H1 (cell line): Measurements from ENCODE around the gene HMCES. TPM values are rescaled to one million over a fixed set of nuclear protein-coding genes. Genes with fewer than 3 reads are reported as not detected.

Experiments
- CTCF ChIA-PET: fragments of 300-600 bp; sonication (Branson Sonifier 250); formaldehyde crosslinking; loops from one replicate; lab custom pipeline; 2021; ENCODE audit not compliant: partially characterized antibody; lab: Charles Lee
- POLR2A ChIA-PET: fragments of 300-600 bp; sonication (Branson Sonifier 250); formaldehyde crosslinking; loops from one replicate; lab custom pipeline; 2021; ENCODE audit warnings: inconsistent platforms; ENCODE audit not compliant: partially characterized antibody; lab: Charles Lee
- DNase-seq, 2 experiments: peaks; one replicate each; pipeline versions ENCODE4 v3.0.0 to v3.0.0-alpha.2; 2010 to 2022; ENCODE audit warnings: low spot score in 2 of 2, low read depth in 1 of 2, mixed read lengths in 1 of 2
- FAIRE-seq: peaks from 2 replicates; lab custom pipeline; 2011; peaks lifted over from hg19 to GRCh38; lab: Jason Lieb, UNC
- H2AFZ ChIP-seq: 2 replicates; pipeline ENCODE4 v1.8.1; 2012; ENCODE audit warnings: low read length, inconsistent platforms
- H2AK5ac ChIP-seq: 2 replicates; pipeline ENCODE4 v1.6.1; 2013; ENCODE audit warnings: low read depth, low read length
- H2BK120ac ChIP-seq: replicated peaks from 2 replicates; pipeline ENCODE3; 2013; ENCODE audit warnings: low read depth, low read length, inconsistent platforms
- H2BK12ac ChIP-seq: 2 replicates; pipeline ENCODE4 v1.6.1; 2013; ENCODE audit warnings: low read depth, low read length
- H2BK15ac ChIP-seq: 2 replicates; pipeline ENCODE4 v1.6.1; 2013; ENCODE audit warnings: low read length
- H2BK20ac ChIP-seq: 2 replicates; pipeline ENCODE4 v1.6.1; 2013; ENCODE audit warnings: low read length
- H2BK5ac ChIP-seq: 2 replicates; pipeline ENCODE4 v1.6.1; 2013; ENCODE audit warnings: low read depth, low read length
- H3K14ac ChIP-seq: 2 replicates; pipeline ENCODE4 v1.6.1; 2013; ENCODE audit warnings: inconsistent platforms; ENCODE audit not compliant: insufficient read length
- H3K18ac ChIP-seq: 2 replicates; pipeline ENCODE4 v1.6.1; 2013; ENCODE audit warnings: low read length; ENCODE audit errors: extremely low read depth
- H3K23ac ChIP-seq: 2 replicates; pipeline ENCODE4 v1.6.1; 2013; ENCODE audit warnings: inconsistent platforms; ENCODE audit not compliant: insufficient read length
- H3K23me2 ChIP-seq: 2 replicates; pipeline ENCODE4 v1.6.1; 2013; ENCODE audit warnings: low read depth, low read length
- H3K27ac ChIP-seq: 2 replicates; pipeline ENCODE4 v1.6.1; 2011; ENCODE audit warnings: low read depth, low read length, inconsistent platforms
- H3K27me3 ChIP-seq, 4 experiments: replicated peaks in 1 of 4; 1 replicate in 1 of 4; 2 replicates in 3 of 4; pipeline versions ENCODE4 v1.6.1 to v1.8.1; 2011 to 2013; ENCODE audit warnings: low read length in 3 of 4, mild to moderate bottlenecking in 3 of 4, inconsistent platforms in 2 of 4, mixed read lengths in 2 of 4, moderate library complexity in 1 of 4; ENCODE audit not compliant: control insufficient read depth in 3 of 4, insufficient read depth in 3 of 4; ENCODE audit errors: extremely low read depth in 1 of 4
- H3K36me3 ChIP-seq, 4 experiments: 2 replicates each; pipeline versions ENCODE4 v1.6.1 to v1.8.1; 2011 to 2013; ENCODE audit warnings: mild to moderate bottlenecking in 4 of 4, low read length in 3 of 4, moderate library complexity in 2 of 4, control low read depth in 1 of 4, inconsistent platforms in 1 of 4; ENCODE audit not compliant: insufficient read depth in 4 of 4, control insufficient read depth in 2 of 4
- H3K4ac ChIP-seq: replicated peaks from 2 replicates; pipeline ENCODE3; 2013; ENCODE audit warnings: low read length, low read depth, mixed read lengths, inconsistent platforms; ENCODE audit not compliant: insufficient read length
- H3K4me1 ChIP-seq, 4 experiments: replicated peaks in 1 of 4; 1 replicate in 1 of 4; 2 replicates in 3 of 4; pipeline versions ENCODE4 v1.6.1 to v1.8.1; 2011 to 2013; ENCODE audit warnings: low read length in 3 of 4, inconsistent platforms in 2 of 4, mixed read lengths in 1 of 4; ENCODE audit not compliant: insufficient read depth in 4 of 4, control insufficient read depth in 3 of 4
- H3K4me2 ChIP-seq, 2 experiments: 2 replicates each; pipeline versions ENCODE4 v1.6.1 to v1.8.1; 2011 to 2013; ENCODE audit warnings: low read depth in 2 of 2, low read length in 2 of 2, control low read depth in 1 of 2, inconsistent platforms in 1 of 2, mild to moderate bottlenecking in 1 of 2; ENCODE audit not compliant: insufficient read depth in 1 of 2
- H3K4me3 ChIP-seq, 4 experiments: fragments of 200-600, 300-600 bp in 1 of 4; sonication (generic), shearing (Covaris generic), sonication (Bioruptor Twin) in 1 of 4; 2 replicates each; pipeline versions ENCODE4 v1.5.1 to v1.8.1; 2011 to 2016; ENCODE audit warnings: low read length in 4 of 4, low read depth in 3 of 4, control low read depth in 2 of 4, inconsistent platforms in 2 of 4, mild to moderate bottlenecking in 2 of 4, mixed read lengths in 1 of 4, moderate library complexity in 1 of 4; ENCODE audit not compliant: insufficient read depth in 2 of 4; ENCODE audit errors: extremely low read depth in 1 of 4
- H3K56ac ChIP-seq: replicated peaks from 2 replicates; pipeline ENCODE3; 2013; ENCODE audit warnings: low read depth, mild to moderate bottlenecking, mixed read lengths, low read length, inconsistent platforms; ENCODE audit not compliant: insufficient read length
- H3K79me1 ChIP-seq: 2 replicates; pipeline ENCODE4 v1.6.1; 2013; ENCODE audit warnings: low read depth, low read length, control low read depth
- H3K79me2 ChIP-seq, 2 experiments: 2 replicates each; pipeline versions ENCODE4 v1.6.1 to v1.8.1; 2012 to 2013; ENCODE audit warnings: low read length in 2 of 2, mild to moderate bottlenecking in 2 of 2, inconsistent platforms in 1 of 2; ENCODE audit not compliant: insufficient read depth in 2 of 2, control insufficient read depth in 1 of 2
- H3K9ac ChIP-seq, 4 experiments: replicated peaks in 1 of 4; 1 replicate in 1 of 4; 2 replicates in 3 of 4; pipeline versions ENCODE4 v1.6.1 to v1.8.1; 2011 to 2013; ENCODE audit warnings: low read depth in 3 of 4, low read length in 3 of 4, control low read depth in 2 of 4, mild to moderate bottlenecking in 2 of 4, moderate library complexity in 2 of 4, inconsistent platforms in 1 of 4; ENCODE audit errors: extremely low read depth in 1 of 4
- H3K9me3 ChIP-seq, 2 experiments: 2 replicates each; pipeline versions ENCODE4 v1.6.1 to v1.8.1; 2012 to 2013; ENCODE audit warnings: mild to moderate bottlenecking in 2 of 2, moderate library complexity in 2 of 2, control low read depth in 1 of 2, inconsistent platforms in 1 of 2, low read depth in 1 of 2, low read length in 1 of 2, mixed read lengths in 1 of 2; ENCODE audit not compliant: insufficient read depth in 2 of 2
- H4K20me1 ChIP-seq, 2 experiments: replicated peaks in 1 of 2; 2 replicates each; pipeline versions ENCODE3 to v1.8.1; 2011 to 2013; ENCODE audit warnings: inconsistent platforms in 2 of 2, low read length in 2 of 2, mild to moderate bottlenecking in 1 of 2; ENCODE audit not compliant: insufficient read depth in 2 of 2, control insufficient read depth in 1 of 2
- H4K5ac ChIP-seq: 2 replicates; pipeline ENCODE4 v1.6.1; 2013; ENCODE audit warnings: low read length, low read depth, mixed read lengths, inconsistent platforms; ENCODE audit not compliant: insufficient read length
- H4K8ac ChIP-seq: 2 replicates; pipeline ENCODE4 v1.8.0; 2013; ENCODE audit warnings: mild to moderate bottlenecking, moderate library complexity, low read length, inconsistent platforms; ENCODE audit not compliant: insufficient read depth; ENCODE audit errors: extremely low read depth
- H4K91ac ChIP-seq: replicated peaks from 2 replicates; pipeline ENCODE3; 2013; ENCODE audit warnings: low read length, mixed read lengths, inconsistent platforms; ENCODE audit not compliant: insufficient read length
- EGR1 ChIP-seq: IDR thresholded peaks from 2 replicates; pipeline ENCODE4 v1.6.1; 2011; ENCODE audit warnings: low read depth, low read length, borderline replicate concordance
- SAP30 ChIP-seq: fragments of 300-600 bp; sonication (generic); IDR thresholded peaks from 2 replicates; pipeline ENCODE4 v1.7.1; 2012; ENCODE audit warnings: low read length, moderate library complexity, mild to moderate bottlenecking, inconsistent platforms; ENCODE audit not compliant: insufficient read depth, insufficient replicate concordance
- TCF12 ChIP-seq: IDR thresholded peaks from 2 replicates; pipeline ENCODE4 v1.6.1; 2011; ENCODE audit warnings: low read depth, mild to moderate bottlenecking, low read length
- WGBS, 2 experiments: shearing (Covaris generic) in 1 of 2; methylation state at CpG; one replicate each; pipeline versions ENCODE4 v1.1.6 to v1.1.7; 2013 to 2015; ENCODE audit warnings: low lambda C conversion rate in 2 of 2, mixed read lengths in 2 of 2, inconsistent platforms in 1 of 2, low coverage in 1 of 2, missing lambda C conversion rate in 1 of 2; ENCODE audit not compliant: insufficient replicate concordance in 2 of 2, insufficient coverage in 1 of 2, insufficient read length in 1 of 2; ENCODE audit errors: extremely low coverage in 1 of 2, missing lambda C conversion rate in 1 of 2; 5-methylcytosine and 5-hydroxymethylcytosine counted together
- polyA plus RNA-seq, 7 experiments: library from polyadenylated mRNA; depleted of rRNA in 3 of 7; stranded (reverse) in 5 of 7; unstranded in 2 of 7; fragments of >200 nt in 5 of 7; fragments of 200-250 nt in 2 of 7; gene quantifications; 1 replicate in 5 of 7; 2 replicates in 1 of 7; 4 replicates in 1 of 7; pipeline versions ENCODE4 v1.2.1 to v1.2.3, GENCODE V29; 2011 to 2013; ENCODE audit warnings: missing spikeins in 2 of 7, mixed read lengths in 2 of 7
- total RNA-seq: library from RNA; stranded (reverse); fragmentation: NEBNext Ultra II Directional; extraction: Animal tissue kit (Norgen Biotek cat#: 25700); gene quantifications from 2 replicates; pipeline ENCODE4 v1.2.1, GENCODE V29; 2021
- TF ChIP-seq, protein P1 (sequence below): IDR thresholded peaks from 2 replicates; pipeline ENCODE4 v1.6.1; 2011; ENCODE audit warnings: low read length, improper control_type of control experiment

Gene HMCES
- total and polyA plus RNA-seq, 2 of the 8 experiments (the other 6 are each of a cell fraction or from before 2014, with no cell fraction given) = 27.6 to 49.5 TPM

DNA sequence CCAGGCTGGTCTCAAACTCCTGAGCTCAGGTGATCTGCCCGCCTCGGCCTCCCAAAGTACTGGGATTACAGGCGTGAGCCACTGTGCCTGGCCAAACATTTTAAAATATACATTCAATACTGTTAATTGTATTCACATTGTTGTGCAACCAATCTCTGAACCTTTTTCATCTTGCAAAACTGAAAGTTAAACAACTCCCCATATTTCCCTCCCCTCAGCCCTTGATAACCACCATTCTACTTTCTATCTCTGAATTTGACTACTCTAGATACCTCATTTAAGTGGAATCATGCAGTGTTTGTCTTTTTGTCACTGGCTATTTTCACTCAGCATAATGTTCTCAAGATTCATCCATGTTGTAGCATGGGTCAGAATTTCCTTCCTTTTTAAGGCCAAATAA lies 30.0 kb downstream of the HMCES start:
- H3K9me3 ChIP-seq = no peaks in the 10 kb centered on the region
- no peak overlapping the region for H2BK120ac ChIP-seq
- no peak overlapping the region for H4K91ac ChIP-seq
- H2BK12ac ChIP-seq = no peak overlapping the region
- H3K9ac ChIP-seq = no peak overlapping the region
- no peak overlapping the region for H2AK5ac ChIP-seq
- FAIRE-seq = no peak
- H3K18ac ChIP-seq = no peak overlapping the region
- no peaks in the 10 kb centered on the region for H3K79me2 ChIP-seq
- no peak overlapping the region for H3K23ac ChIP-seq
- no peak overlapping the region for H2BK5ac ChIP-seq
- ChIA-PET POLR2A (interaction anchor here (0.9 to 4.9 kb wide), 3 partner anchors 6 to 39 kb away, joined by 3 to 104 read pairs (median 6); a partner anchor contains a TSS), CTCF (no interaction called here)
- H2BK20ac ChIP-seq = no peak overlapping the region
- no peak overlapping the region for H2AFZ ChIP-seq
- no peak overlapping the region for H3K4me2 ChIP-seq
- H3K4me3 ChIP-seq = no peak overlapping the region
- H3K36me3 ChIP-seq = no peaks in the 10 kb centered on the region; a peak in 1 of 8 replicates
- H3K27me3 ChIP-seq = no peaks in the 10 kb centered on the region
- no peak for DNase-seq
- H4K20me1 ChIP-seq = peaks cover 0 to 2% of the 10 kb centered on the region in 2 experiments
- no peak overlapping the region for H2BK15ac ChIP-seq
- H4K5ac ChIP-seq = no peak overlapping the region
- no peaks in the 10 kb centered on the region; the same call in 1 of the 2 replicates for H3K23me2 ChIP-seq
- H3K56ac ChIP-seq = no peak overlapping the region
- no peak overlapping the region for H3K14ac ChIP-seq
- H3K27ac ChIP-seq = no peak overlapping the region
- H3K79me1 ChIP-seq = no peaks in the 10 kb centered on the region
- WGBS, 2 experiments = 90% methylated on average over 3 of the region's 3 CpGs; no CpG with 5 or more reads in 1 of the 2 experiments
- no peak overlapping the region for H4K8ac ChIP-seq
- H3K4me1 ChIP-seq = peaks cover 3 to 8% (median 5%) of the 10 kb centered on the region in 4 experiments
- H3K4ac ChIP-seq = no peak overlapping the region
- TF ChIP-seq EGR1 (no peak), TCF12 (no peak), SAP30 (no peak)
- TF ChIP-seq, protein P1, sequence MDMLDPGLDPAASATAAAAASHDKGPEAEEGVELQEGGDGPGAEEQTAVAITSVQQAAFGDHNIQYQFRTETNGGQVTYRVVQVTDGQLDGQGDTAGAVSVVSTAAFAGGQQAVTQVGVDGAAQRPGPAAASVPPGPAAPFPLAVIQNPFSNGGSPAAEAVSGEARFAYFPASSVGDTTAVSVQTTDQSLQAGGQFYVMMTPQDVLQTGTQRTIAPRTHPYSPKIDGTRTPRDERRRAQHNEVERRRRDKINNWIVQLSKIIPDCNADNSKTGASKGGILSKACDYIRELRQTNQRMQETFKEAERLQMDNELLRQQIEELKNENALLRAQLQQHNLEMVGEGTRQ = no peak
